GM12878 (cell line): Measurements from ENCODE around the gene MORN4. TPM values are rescaled to one million over a fixed set of nuclear protein-coding genes. Genes with fewer than 3 reads are reported as not detected.

Source experiments
- ATAC-seq: fragments of 200-7000 bp; cut with Tn5 transposase; 3 replicates; pipeline ENCODE4 v1.9.1; 2020; ENCODE audit warnings: mild to moderate bottlenecking, moderate library complexity
- BruUV-seq: library from RNA; stranded (reverse); fragments of 400-500 nt; replicated peaks from 2 replicates; lab custom pipeline; 2021; lab: Mats Ljungman, UMichigan
- CTCF ChIA-PET: fragments of 300-600 bp; sonication (Branson Sonifier 250); formaldehyde crosslinking; extraction: SDS; loops from one replicate; lab custom pipeline; 2021; ENCODE audit warnings: inconsistent platforms; lab: Yijun Ruan, JAX
- POLR2A ChIA-PET: fragments of 350-600 bp; formaldehyde crosslinking; extraction: SDS; loops from one replicate; lab custom pipeline; 2021; ENCODE audit warnings: inconsistent platforms; lab: Charles Lee
- RAD21 ChIA-PET: fragments of 300-600 bp; sonication (Branson Sonifier 250); formaldehyde crosslinking; loops from one replicate; lab custom pipeline; 2023; ENCODE audit warnings: antibody characterized with exemption; ENCODE audit not compliant: unreplicated experiment; lab: Charles Lee
- SMC1A ChIA-PET: fragments of 300-600 bp; sonication (Branson Sonifier 250); formaldehyde crosslinking; loops from one replicate; lab custom pipeline; 2023; ENCODE audit not compliant: unreplicated experiment, uncharacterized antibody; lab: Charles Lee
- DNase-seq: peaks from one replicate; pipeline ENCODE4 v3.0.0-alpha.2; 2011; ENCODE audit warnings: low read depth, low spot score
- FAIRE-seq: peaks from 3 replicates; lab custom pipeline; 2011; peaks lifted over from hg19 to GRCh38; lab: Jason Lieb, UNC
- H2AFZ ChIP-seq: 2 replicates; pipeline ENCODE4 v1.6.0; 2011; ENCODE audit warnings: low read depth, low read length, control low read depth; ENCODE audit not compliant: control insufficient read depth
- H3K27ac ChIP-seq: 2 replicates; pipeline ENCODE4 v1.5.1; 2011; ENCODE audit warnings: control low read depth; ENCODE audit not compliant: control insufficient read depth, insufficient read depth
- H3K27me3 ChIP-seq, 2 experiments: replicated peaks in 1 of 2; 2 replicates each; pipeline versions ENCODE4 v1.6.0 to v1.6.1; 2011; ENCODE audit warnings: low read length in 1 of 2; ENCODE audit not compliant: control insufficient read depth in 2 of 2, insufficient read depth in 2 of 2
- H3K36me3 ChIP-seq, 2 experiments: 2 replicates each; pipeline ENCODE4 v1.5.1; 2011; ENCODE audit warnings: low read length in 1 of 2; ENCODE audit not compliant: control insufficient read depth in 2 of 2, insufficient read depth in 2 of 2
- H3K4me1 ChIP-seq: 2 replicates; pipeline ENCODE4 v1.6.1; 2011; ENCODE audit warnings: mild to moderate bottlenecking, low read length, moderate library complexity, mixed read lengths; ENCODE audit not compliant: control insufficient read depth, insufficient read depth
- H3K4me2 ChIP-seq: 2 replicates; pipeline ENCODE4 v1.6.0; 2011; ENCODE audit warnings: control low read depth; ENCODE audit not compliant: control insufficient read depth, insufficient read depth
- H3K4me3 ChIP-seq: fragments of 200-600 bp; sonication (generic); 2 replicates; pipeline ENCODE4 v1.5.1; 2016
- H3K79me2 ChIP-seq: 2 replicates; pipeline ENCODE4 v1.6.0; 2011; ENCODE audit warnings: low read length; ENCODE audit not compliant: control insufficient read depth, insufficient read depth
- H3K9ac ChIP-seq: 2 replicates; pipeline ENCODE4 v1.8.0; 2011; ENCODE audit warnings: low read length, control low read depth, mixed read lengths; ENCODE audit not compliant: control insufficient read depth, insufficient read depth
- H3K9me3 ChIP-seq: replicated peaks from 3 replicates; pipeline ENCODE4 v1.5.1; 2011; ENCODE audit warnings: mild to moderate bottlenecking, low read length; ENCODE audit not compliant: control insufficient read depth, insufficient read depth
- H4K20me1 ChIP-seq: 2 replicates; pipeline ENCODE4 v1.6.0; 2011; ENCODE audit not compliant: control insufficient read depth, insufficient read depth
- CREM ChIP-seq: IDR thresholded peaks from 2 replicates; pipeline ENCODE4 v1.6.1; 2014; ENCODE audit warnings: antibody characterized with exemption, low read depth
- MLLT1 ChIP-seq: fragments of 450-650 bp; IDR thresholded peaks from 2 replicates; pipeline ENCODE4 v1.6.1; 2016; ENCODE audit warnings: mild to moderate bottlenecking
- PKNOX1 ChIP-seq: fragments of 450-650 bp; IDR thresholded peaks from 2 replicates; pipeline ENCODE4 v1.6.1; 2016; ENCODE audit warnings: mild to moderate bottlenecking
- WRNIP1 ChIP-seq: IDR thresholded peaks from 2 replicates; pipeline ENCODE4 v1.6.1; 2011; ENCODE audit warnings: low read depth, low read length, improper control_type of control experiment, borderline replicate concordance
- WGBS: methylation state at CpG from one replicate; pipeline ENCODE4 v1.1.6; 2016; ENCODE audit warnings: low lambda C conversion rate; ENCODE audit not compliant: insufficient replicate concordance, insufficient coverage; ENCODE audit errors: missing lambda C conversion rate; 5-methylcytosine and 5-hydroxymethylcytosine counted together
- in situ Hi-C: fragments of 300-500 bp; cut with MboI; formaldehyde crosslinking; loops from 9 replicates; pipeline ENCODE4 v1.14.3; 2018; ENCODE audit warnings: mixed read lengths
- intact Hi-C: fragments of 100-400 bp; cut with micrococcal nuclease; formaldehyde crosslinking; loops from one replicate; pipeline ENCODE4 v1.14.2; 2022; ENCODE audit not compliant: unreplicated experiment
- polyA plus RNA-seq, 11 experiments: library from polyadenylated mRNA; depleted of rRNA in 4 of 11; unstranded in 6 of 11; stranded (reverse) in 5 of 11; fragments of >200 nt; fragmentation: Nextera tagmentation in 4 of 11; fragmentation: Illumina TruSeq in 1 of 11; extraction: Ambion mirVana in 4 of 11; extraction: Trizol in 1 of 11; gene quantifications; 1 replicate in 1 of 11; 2 replicates in 10 of 11; pipeline versions ENCODE4 v1.2.1 to v1.2.3, GENCODE V29; 2011 to 2016; ENCODE audit warnings: inconsistent platforms in 2 of 11, missing spikeins in 2 of 11, low read depth in 1 of 11
- total RNA-seq, 4 experiments: library from RNA; depleted of rRNA in 3 of 4; stranded (reverse); fragments of >200 nt in 3 of 4; fragmentation: Illumina TruSeq in 1 of 4; extraction: Trizol in 1 of 4; gene quantifications; 2 replicates each; pipeline versions ENCODE4 v1.2.1 to v1.2.3, GENCODE V29; 2013 to 2021

The MORN4 gene
- total and polyA plus RNA-seq, 10 of the 15 experiments (the other 5 are each of a cell fraction or from before 2014, with no cell fraction given), result 1.3 to 5.5 (median 2.6) TPM

GRCh38 chr10:97590082-97590747 lies 43.1 kb downstream of the MORN4 start:
- no peak overlapping the region for H3K27ac ChIP-seq
- no TSS peak for BruUV-seq
- ChIA-PET CTCF (interaction anchor here (0.9 to 1.6 kb wide), 3 partner anchors 18 to 119 kb away, joined by 3 to 4 read pairs (median 4); partner anchors contain the start of gene ANKRD2), SMC1A (no interaction called here), POLR2A (no interaction called here), RAD21 (no interaction called here)
- H4K20me1 ChIP-seq, result no peaks in the 10 kb centered on the region
- H3K9me3 ChIP-seq, result no peaks in the 10 kb centered on the region
- no peak for DNase-seq
- H3K27me3 ChIP-seq, result no peaks in the 10 kb centered on the region
- in situ Hi-C loops (no loop called here), intact Hi-C loops (no loop called here)
- no peak for FAIRE-seq
- H3K79me2 ChIP-seq, result no peaks in the 10 kb centered on the region
- WGBS, result 26% methylated on average over 15 of the region's 15 CpGs
- ATAC-seq, result peak; percentile 74
- H3K4me1 ChIP-seq, result no peaks in the 10 kb centered on the region
- no peak for TF ChIP-seq CREM
- peak; percentile 89 for TF ChIP-seq PKNOX1
- TF ChIP-seq WRNIP1, result no peak
- peak; percentile 67; the same call in 1 of the 2 replicates for TF ChIP-seq MLLT1
- no peak overlapping the region for H3K4me3 ChIP-seq
- no peak overlapping the region for H3K4me2 ChIP-seq
- H3K36me3 ChIP-seq, result no peaks in the 10 kb centered on the region
- no peak overlapping the region for H3K9ac ChIP-seq
- H2AFZ ChIP-seq, result no peak overlapping the region
